Left forelimb (tissue), 1 donor: ENCODE results near the gene IL18BP.

Experiments used
- DNase-seq: peaks from one replicate; pipeline ENCODE4 v3.0.0-alpha.2; 2018; ENCODE audit warnings: low spot score

The IL18BP gene

DNA sequence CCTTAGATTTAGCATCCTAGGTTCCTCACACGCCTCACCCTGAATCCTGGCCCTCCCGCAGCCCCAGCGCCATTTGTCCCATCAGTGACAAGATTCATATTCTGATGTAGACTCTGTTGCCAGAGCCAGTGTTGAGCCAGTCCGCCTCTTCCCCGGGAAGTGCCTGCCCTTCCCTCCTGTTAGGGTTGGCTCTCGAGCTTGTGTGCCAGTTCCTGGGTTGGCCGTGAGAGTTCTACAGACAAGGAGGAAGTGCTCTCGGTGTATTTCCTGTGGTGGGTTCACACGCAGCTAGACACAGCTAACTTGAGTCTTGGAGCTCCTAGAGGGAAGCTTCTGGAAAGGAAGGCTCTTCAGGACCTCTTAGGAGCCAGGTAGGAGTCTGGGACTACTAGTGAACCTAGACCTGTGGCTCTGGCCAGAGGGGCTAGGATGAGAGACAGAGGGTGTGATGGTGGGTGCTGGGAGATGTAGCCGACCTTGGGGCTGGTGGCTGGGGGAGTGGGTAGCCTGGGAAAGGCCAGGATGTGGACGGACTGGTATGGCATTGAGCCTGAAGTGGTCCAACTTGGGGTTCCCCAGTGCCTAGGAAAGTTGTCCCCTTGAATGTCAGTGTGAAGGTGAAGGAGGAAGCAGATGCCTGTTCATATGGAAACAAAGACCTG is at the start of gene IL18BP:
TSS of gene IL18BP (plus strand) at position 261 of the 662 bp plus-strand sequence. CDS start 1,076 bp downstream, outside the sequence.
- no peak for DNase-seq

- DNase-seq = no peak
Measured at GRCh38 chr11:71949034-71949433, 49.7 kb upstream of the IL18BP start.

DNA sequence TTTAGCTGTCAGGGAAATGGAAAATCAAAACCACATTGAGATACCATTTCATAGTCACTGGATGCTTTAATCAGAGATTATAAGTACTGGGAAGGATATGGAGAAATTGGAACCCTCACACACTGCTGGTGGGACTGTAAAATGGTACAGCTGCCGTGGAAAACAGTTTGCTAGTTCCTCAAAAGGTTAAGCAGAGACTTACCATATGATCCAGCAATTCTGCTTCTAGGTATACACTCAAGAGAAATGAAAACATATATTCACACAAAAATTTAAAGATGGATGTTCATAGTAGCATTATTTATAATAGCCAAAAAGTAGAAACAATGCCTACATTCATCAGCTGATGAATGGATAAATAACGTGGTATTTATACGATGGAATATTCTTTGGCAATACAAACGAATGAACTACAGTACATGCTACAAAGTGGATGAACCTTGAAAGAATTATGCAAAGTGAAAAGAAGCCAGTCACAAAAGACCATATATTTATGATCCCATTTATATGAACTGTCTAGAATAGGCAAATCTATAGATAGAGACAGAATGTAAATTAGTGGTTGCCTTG is 46.9 kb upstream of the IL18BP start:
- DNase-seq = no peak

GRCh38 chr11:71955898-71956456 is 42.7 kb upstream of the IL18BP start:
- no peak for DNase-seq

- no peak for DNase-seq
Measured at GRCh38 chr11:71962428-71963038, 36.2 kb upstream of the IL18BP start.

DNA sequence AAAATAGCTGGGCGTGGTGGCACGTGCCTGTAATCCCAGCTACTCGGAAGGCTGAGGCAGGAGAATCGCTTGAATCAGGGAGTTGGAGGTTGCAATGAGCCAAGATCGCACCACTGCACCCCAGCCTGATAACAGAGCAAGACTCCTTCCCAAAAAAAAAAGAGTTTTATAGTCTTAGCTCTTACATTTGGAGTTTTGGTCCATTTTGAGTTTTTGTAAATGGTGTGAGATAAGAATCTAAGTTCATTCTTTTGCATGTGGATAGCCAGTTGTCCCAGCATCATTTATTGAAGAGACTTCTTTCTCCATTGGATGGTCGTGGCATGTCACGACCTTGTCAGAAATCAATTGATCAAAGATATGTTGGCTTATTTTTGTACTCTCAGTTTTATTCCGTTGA is 35.2 kb upstream of the IL18BP start:
- DNase-seq = no peak

GRCh38 chr11:71964641-71965040 is 34.1 kb upstream of the IL18BP start:
- no peak for DNase-seq

DNA sequence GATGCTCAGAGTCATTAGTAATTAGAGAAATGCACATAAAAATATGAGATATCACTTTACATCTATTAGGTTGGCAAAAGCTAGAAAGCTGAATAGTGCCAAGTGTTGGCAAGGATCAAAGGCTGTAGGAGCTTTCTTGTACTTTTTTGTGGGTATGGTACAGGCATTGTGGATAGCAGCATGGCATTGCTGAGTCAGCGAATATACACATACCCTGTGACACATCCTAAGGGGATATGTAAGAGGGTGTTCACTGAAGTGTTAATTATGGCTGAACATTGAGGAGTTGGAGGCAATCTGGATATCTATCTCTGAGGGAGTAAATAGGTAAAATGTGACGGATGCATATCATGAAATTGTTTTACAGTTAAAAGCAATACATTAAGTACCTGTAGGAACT is 27.0 kb upstream of the IL18BP start:
- DNase-seq = no peak

GRCh38 chr11:71976551-71976950 is 22.2 kb upstream of the IL18BP start:
- no peak for DNase-seq

GRCh38 chr11:71977090-71977489 is 21.6 kb upstream of the IL18BP start:
- no peak for DNase-seq

DNA sequence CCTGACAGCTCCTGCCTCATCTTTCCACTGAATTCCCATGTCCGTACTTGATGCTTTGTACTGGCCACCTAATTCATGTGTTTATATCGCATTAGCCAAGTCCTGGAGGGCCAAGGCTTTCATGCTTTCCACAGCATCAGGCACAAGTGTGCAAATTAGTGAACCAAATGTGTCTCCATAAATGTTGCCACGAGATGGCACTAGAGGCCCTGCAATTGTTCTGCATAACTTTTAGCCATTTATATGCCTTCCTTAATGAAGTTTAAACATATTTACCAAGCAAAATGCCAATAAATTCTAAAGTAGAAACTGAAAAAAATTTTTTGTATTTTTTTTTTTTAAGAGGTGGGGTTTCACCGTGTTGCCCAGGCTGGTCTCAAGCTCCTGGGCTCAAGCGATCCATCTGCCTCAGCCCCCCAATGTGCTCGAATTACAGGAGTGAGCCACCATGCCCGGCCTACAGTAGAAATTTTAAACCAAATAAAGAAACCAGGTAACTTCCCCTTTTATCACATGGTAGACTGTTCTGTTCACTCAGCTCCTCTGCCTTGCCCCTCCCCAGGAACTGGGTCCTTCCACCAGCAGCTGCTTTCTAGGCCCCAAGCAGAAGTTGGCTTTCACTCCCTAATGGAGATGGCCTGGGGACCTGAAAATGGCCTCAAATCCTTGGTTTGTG is 20.8 kb upstream of the IL18BP start:
- no peak for DNase-seq

DNA sequence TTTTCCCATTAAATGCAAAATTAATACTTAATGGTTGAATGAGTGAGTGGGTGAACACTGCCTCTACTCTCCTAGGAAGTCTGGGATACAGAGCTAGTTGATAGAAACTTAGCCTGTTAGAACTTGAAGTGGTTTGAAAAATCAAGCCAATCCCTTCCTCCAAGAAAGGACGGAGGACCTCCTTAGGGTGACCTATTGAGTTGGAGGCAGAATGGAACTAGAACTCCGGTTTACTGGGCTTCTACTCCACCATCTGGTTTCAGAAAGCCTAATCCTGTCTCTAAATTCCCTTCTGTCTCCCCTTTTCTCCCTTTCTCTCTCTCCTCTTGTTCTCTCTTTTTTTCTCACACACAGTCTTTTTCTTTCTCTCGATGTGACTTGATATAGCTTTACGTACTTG is 19.6 kb upstream of the IL18BP start:
- DNase-seq = no peak

DNA sequence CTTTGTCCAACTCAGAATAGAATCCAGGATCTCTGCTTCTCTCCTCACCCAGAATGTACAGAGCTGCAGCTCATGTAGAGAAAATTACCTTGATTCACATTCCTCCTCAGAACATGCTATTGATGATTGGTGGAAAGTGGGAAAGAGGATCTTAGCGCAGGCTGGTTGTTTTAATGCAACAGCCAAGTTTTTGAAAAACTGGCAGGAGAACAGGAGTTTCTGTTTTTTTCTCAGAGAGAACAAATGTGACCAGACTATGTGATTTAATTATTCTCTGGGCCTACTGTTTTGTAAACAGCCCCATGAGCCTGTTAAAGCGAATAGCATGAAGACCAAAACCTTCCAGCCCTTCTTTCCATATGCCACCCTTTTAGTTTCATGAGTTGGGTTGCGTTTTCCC is 19.1 kb upstream of the IL18BP start:
- DNase-seq = no peak

- DNase-seq = no peak
Measured at GRCh38 chr11:71986131-71986530, 12.6 kb upstream of the IL18BP start.

GRCh38 chr11:71987521-71987920 is 11.2 kb upstream of the IL18BP start:
- no peak for DNase-seq

DNA sequence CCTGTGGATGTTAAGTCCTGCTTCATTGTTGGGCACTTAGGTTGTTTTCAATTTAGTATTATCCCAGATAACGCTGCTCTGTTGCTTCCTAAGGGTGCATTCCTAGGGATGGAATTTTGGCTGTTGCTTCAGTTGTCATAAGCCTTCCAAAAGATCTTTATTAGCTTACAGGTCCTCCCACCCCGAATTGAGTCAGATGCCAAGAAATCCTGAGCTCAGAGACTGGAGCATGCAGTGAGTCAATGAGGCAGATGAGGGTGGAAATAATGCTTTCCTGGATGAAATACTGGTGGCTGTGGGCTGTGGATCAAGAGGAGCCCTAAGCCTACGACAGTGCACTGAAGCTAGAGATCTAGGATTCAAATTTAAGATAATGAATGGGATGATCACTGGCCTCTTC is 10.7 kb upstream of the IL18BP start:
- DNase-seq = no peak

GRCh38 chr11:71990701-71991100 is 8.0 kb upstream of the IL18BP start:
- DNase-seq = no peak

- DNase-seq = no peak
Measured at GRCh38 chr11:71991494-71991893, 7.2 kb upstream of the IL18BP start.

DNA sequence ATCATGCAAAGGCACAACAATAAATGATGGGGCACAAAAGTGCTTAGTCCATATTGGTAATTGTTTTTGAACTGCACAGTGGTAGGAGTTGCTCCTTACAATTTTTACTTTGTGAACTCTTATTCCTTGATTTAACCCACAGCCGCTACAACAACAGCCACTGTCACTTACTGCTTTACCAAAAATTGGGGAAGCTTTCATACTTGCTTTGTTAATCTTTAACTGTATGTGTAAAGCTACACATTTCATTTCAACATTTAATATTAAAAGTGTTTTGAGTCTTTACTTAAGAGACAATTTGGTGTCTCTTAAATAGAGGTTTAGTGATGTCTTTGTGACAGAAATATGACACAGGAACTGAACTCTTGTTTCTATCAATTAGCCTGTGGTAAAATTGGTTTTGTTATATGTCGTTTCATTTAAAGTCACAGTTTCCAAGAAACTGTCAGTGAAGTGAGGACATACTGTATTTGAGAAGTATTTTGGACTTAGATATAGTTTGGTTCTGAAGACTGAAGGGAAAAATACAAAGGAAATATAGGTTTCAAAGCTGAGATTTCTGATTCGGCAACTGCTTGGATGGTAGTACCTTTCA is 6.5 kb upstream of the IL18BP start:
- no peak for DNase-seq

- no peak for DNase-seq
Measured at GRCh38 chr11:71994786-71995185, 3.9 kb upstream of the IL18BP start.

GRCh38 chr11:71995726-71996291 is 2.9 kb upstream of the IL18BP start:
- no peak for DNase-seq

DNA sequence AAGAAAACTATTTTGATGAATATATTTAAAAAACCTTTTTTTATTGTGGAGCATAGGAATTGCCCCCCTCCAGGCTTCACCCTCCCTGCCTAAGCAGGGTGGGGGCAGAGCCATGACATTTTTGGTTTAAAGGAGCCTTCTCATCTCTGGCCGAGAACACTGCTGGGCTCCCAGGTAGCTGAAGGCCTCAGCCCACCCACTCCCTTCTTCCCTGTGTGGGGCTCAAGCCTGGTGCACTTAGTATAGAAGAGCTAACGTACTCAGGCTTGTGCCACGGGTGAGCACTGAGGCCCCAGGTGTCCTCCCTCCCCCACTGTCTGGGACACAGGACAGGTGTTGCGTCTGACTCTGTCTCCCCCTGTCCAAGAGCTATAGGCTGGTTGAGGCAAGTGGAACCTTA is 2.2 kb upstream of the IL18BP start:
- no peak for DNase-seq
